DMS79 (cell line): ENCODE results near the gene EMC8.

Experiments
- DNase-seq: peaks from one replicate; lab custom pipeline; 2025; lab: John Stamatoyannopoulos, UW

The EMC8 gene

GRCh38 chr16:85730186-85730465, 69.2 kb downstream of the EMC8 start:
- DNase-seq, result no peak

- no peak for DNase-seq
Observed at GRCh38 chr16:85729452-85730185, 69.7 kb downstream of the EMC8 start.

- no peak for DNase-seq
Observed at GRCh38 chr16:85728879-85729278, 70.5 kb downstream of the EMC8 start.
